ENCODE results near the gene CRAT.

CRAT gene

DNA sequence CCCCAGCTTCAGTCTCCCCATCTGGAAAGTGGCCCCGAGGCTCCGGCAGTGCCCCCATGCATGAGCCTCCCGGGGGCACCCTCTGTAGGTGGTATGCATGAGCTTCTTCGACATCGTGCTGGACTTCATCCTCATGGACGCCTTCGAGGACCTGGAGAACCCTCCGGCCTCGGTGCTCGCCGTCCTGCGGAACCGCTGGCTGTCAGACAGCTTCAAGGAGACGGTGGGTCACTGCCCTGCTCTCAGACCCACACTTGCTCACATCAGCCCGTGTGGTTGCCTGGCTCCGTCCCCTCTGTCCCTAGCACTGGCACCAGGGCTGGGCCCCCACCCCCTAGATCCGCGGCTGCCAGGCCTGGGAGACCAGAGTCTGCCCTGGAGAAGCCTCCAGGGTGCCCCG, 42.5 kb downstream of the CRAT start:
- DNase-seq (ENCODE audit: low read depth in 2 of 3, low spot score in 1 of 3): no peak

DNA sequence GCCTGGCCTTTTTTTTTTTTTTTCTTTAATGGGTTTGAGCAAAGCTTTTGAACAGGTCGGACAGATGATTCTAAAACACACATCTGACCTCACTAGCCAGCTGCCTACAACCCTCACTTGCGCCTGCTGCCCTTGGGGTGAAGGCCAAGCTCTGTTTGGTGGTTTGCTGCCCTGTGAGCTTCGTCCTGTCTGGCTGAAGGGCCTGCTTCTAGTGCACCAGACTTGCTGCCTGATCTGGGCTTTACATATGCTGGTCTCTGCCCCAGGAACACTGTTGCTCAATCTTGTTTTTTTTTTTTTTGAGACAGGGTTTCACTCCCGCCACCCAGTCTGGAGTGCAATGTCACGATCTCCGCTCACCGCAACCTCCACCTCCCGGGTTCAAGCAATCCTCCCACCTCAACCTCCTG, 46.1 kb downstream of the CRAT start:
- DNase-seq (ENCODE audit: low read depth in 2 of 3, low spot score in 1 of 3): no peak

DNA sequence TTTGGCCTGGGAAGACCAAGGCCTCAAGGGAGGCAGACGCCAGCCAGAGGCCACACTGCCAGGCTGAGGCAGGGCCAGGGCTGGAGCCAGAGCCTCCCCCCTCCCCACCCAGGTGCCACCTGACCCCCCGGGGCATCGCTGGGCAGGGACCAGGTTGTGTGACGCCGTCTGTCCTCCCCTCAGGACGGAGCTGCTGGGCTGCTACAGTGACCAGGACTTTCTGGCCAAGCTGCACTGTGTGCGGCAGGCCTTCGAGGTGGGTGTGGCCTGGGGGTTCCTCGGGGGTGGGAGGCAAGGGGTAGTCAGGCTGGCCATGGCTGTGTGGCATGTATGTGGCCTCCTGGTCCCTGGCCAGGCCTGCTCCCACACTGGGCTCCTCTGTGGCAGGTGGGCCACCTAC, 47.5 kb downstream of the CRAT start:
- DNase-seq (ENCODE audit: low read depth in 2 of 3, low spot score in 1 of 3): no peak

DNA sequence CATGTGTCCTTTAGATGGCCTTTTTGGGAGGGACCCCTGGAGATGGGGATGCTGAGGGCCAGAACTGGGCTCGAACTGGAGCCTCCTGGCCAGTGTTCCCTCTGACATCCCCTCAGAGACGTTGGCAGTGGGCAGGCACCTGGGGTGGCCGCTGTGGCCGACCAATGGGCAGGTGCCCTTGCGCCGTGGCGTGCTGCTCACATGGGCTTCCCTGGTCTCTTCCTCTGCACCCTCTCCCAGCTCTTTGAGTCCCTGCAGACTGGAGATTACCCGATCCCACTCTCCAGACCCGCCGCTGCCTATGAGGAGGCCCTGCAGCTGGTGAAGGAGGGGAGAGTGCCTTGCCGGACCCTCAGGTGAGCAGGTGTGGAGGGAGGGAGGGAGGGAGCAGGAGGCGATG, 49.6 kb downstream of the CRAT start:
- no peak for DNase-seq (ENCODE audit: low read depth in 2 of 3, low spot score in 1 of 3)

DNA sequence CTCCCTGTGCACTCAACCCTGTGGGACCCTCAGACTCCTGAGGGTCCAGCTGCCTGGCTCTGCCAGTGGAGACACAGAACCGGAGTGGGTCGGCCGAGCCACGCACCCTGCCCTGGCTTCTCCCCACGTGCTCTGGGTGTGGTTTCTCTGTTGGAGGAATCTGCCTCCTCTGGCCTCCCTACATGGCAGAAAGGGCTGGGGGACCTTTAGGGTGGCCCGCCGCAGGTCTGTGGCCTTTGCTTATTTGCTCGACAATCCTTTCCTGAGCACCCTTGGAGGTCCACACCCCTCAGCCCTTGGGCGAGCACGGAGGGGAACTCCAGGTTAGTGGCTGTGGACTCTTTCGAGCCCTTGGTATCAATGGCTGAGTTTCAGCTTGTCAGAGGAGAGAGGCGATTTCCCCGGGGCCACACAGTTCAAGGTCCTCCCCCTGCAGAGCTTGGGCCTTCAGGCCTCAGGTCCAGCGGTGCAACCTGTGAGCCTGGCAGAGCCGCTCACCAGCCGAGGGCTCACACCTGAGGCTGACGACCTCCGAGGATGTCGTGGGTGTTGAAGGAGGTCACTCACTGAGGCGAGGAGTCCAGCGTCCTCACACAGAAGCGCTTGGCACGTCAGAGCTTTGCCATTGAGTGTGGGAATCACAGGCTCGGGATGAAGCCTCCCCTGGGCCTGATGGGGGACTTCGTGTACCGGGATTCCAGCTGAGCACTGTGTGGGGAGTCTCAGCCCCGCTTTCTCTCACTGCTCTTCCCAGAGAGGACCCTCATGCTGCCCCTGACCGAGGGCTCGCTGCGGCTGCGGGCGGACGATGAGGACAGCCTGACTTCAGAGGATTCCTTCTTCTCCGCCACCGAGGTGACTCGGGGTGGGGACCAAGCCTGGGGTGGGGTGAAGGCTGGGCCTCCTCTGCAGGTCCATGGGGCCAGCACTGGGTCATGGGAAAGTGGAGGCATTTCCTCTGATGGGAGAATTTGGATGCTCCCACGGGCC, 50.5 kb downstream of the CRAT start:
- no peak for DNase-seq (ENCODE audit: low read depth in 2 of 3, low spot score in 1 of 3)

DNA sequence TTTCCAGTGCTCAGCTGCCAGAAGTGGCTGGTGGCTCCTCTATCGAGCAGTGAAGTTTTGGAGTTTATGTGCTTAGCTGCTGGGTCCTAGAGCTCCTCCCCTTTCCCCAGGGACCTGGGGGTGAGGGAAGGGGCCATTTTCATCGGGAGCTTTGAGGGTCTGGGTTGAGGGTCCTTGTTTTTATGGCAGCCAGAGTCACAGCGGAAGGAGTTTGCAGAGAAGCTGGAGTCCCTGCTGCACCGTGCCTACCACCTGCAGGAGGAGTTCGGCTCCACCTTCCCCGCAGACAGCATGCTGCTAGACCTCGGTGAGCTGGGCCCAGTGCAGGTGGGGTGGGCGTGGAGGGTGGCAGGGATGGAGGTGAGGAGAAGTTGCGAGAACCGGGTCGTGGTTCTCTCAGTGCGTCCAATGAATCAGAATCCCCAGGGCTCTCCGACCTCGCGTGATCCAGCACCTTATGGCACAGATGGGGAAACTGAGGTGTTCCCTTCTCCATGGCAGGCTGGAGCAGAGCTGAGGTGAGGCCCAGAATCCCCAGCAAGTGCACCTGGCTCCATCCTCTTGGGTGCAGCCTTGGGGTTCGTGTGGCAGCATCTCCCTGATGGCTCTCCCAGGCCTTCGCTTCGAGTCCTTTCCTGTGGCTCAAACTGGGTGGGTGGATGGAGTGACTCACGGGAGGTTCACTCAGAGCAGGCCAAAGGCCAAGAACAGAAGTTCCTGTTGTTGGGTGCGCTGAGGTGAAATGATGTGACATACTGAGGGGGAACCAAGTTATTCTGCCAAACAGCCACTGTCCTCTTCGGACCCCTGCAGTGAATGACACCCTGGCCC, 51.4 kb downstream of the CRAT start:
- DNase-seq (ENCODE audit: low read depth in 2 of 3, low spot score in 1 of 3): no peak

DNA sequence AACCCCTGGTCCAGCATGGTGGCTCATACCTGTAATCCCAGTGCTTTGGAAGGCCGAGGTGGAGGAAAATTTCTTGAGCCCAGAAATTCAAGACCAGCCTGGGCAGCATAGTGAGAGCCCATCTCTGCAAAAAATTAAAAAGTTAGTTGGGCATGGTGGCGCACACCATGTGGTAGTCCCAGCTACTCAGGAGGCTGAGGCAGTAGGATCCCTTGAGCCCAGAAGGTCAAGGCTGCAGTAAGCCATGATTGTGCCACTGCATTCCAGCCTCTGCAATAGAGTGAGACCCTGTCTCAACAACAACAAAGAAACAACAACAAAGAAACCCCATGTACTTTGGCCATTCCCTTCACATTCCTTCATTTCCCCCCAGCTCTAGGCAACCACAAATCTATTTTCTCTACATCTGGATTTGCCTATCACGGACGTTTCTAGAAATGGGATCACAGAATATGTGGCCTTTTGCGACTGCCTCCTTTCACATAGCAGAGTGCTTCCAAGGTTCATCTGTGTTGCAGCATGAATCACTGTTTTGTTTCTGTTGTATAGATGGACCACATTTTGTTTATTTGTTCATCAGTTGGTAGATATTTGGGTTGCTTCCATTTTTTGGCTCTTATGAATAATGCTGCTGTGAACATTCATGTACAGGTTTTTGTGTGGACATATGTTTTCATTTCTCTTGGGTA, 56.3 kb downstream of the CRAT start:
- no peak for DNase-seq (ENCODE audit: low read depth in 2 of 3, low spot score in 1 of 3)

DNA sequence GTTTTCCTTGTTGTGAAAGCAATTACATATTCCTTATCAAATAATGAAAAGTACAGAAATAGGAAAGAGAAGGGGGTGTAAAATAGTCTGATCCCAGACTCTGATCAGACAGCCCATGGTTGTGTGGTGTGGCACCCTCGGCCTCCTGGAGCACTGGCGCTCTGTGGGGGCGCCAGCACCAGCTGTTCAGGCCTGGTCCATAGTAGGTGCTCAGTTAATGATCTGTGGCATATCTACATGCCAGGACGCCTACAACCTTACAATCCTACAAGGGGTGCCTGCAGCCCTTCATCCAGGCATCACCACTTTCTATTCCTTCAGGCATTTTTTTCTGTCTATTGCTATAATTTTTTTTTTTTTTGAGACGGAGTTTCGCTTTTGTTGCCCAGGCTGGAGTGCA, 57.6 kb downstream of the CRAT start:
- DNase-seq (ENCODE audit: low read depth in 2 of 3, low spot score in 1 of 3): no peak

DNA sequence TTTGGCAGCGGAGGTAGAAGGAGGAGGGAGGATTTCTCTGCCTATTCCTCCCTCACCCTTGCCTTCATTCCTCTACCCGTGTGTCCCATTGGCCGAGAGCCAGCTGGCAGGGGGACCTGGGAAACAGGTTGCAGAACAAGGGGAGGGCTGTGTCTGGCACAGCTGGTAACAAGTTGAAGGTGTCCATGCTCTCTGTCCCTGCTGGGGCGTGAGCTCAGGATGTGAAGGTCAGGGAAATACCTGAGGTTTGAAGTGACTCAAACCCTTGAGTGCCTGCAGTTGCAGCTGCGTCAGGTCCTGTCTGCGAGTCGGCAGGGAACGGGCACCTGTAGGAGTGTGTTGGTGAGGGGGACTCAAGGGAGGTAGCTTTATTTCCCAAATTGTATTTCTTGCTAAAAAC, 58.0 kb downstream of the CRAT start:
- no peak for DNase-seq (ENCODE audit: low read depth in 2 of 3, low spot score in 1 of 3)
